ENCODE measurements around the gene HOPX.

Gene HOPX

DNA sequence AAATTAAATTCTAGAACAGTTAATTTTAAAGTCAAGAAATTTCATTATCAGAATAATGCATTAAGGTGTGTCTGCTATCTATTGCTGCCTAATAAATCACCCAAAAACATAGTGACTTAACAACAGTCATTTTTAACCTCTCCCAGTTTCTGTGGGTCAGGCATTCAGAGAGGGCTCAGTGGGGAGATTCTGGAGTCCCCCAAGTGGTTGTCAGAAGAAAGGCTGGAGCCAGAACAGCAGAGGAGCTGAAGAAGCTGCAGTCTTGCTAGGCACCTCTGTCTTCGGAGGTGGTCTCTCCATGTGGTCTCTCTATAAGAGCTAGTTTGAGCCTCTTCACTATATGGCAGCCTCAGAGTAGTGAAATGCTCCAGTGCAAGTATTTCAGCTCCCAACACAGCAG is 9.3 kb upstream of the HOPX start:
- DNase-seq (ENCODE audit: low read depth): no peak
- in situ Hi-C loops (cut with HindIII; ENCODE audit: low sequenced_read_pairs): loop anchor here (5.0 kb wide), 1 partner anchor 53 kb away; no protein-coding TSS in a partner anchor
- H3K4me3 ChIP-seq (ENCODE audit: low read depth, low read length): no peak overlapping the region
- TF ChIP-seq, protein P1, sequence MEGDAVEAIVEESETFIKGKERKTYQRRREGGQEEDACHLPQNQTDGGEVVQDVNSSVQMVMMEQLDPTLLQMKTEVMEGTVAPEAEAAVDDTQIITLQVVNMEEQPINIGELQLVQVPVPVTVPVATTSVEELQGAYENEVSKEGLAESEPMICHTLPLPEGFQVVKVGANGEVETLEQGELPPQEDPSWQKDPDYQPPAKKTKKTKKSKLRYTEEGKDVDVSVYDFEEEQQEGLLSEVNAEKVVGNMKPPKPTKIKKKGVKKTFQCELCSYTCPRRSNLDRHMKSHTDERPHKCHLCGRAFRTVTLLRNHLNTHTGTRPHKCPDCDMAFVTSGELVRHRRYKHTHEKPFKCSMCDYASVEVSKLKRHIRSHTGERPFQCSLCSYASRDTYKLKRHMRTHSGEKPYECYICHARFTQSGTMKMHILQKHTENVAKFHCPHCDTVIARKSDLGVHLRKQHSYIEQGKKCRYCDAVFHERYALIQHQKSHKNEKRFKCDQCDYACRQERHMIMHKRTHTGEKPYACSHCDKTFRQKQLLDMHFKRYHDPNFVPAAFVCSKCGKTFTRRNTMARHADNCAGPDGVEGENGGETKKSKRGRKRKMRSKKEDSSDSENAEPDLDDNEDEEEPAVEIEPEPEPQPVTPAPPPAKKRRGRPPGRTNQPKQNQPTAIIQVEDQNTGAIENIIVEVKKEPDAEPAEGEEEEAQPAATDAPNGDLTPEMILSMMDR (IDR thresholded peaks at IDR 0.05; ENCODE audit: low read depth, low read length, missing control alignments): peak; percentile 26

DNA sequence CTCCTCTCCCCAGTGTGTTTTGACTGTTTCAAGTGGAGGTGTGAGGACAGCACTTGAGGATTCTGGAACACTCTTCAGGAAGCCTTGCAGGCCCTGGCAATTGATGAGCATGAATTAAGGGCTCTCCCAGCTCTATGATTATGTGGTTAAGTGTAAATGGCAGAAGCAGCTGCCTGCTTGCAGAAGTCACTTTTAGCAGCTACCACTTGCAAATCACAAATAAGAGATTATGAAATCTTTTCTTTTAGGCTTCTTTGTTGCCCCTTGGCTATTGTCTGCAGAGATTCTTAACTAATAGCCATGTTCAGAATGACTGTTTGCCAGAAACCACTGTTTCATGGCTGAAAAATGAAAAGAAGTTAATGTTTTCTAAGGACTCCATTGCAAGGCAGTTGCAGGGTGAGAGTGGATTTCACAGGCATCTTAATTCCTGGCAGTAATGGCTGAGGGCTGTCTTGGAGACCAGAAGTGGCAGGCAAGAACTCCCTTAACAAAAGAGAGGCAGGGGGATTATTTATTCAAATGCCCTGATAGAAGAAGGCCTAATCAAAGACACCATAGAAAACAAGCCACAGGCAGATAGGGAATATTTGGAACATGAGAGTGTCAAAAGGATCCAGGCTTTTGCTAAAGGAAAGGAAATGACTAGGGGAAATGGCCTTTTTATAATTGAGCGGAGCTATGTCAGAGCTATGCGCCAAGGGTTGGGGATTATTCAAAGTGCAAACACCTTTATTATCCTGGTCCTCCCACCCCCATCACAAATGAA is 8.3 kb upstream of the HOPX start:
- H3K4me3 ChIP-seq (ENCODE audit: low read depth, low read length): no peak overlapping the region
- in situ Hi-C loops (cut with HindIII; ENCODE audit: low sequenced_read_pairs): no loop called here
- peak; percentile 12 for DNase-seq (ENCODE audit: low read depth)
- TF ChIP-seq, protein P1 (IDR thresholded peaks at IDR 0.05; ENCODE audit: low read depth, low read length, missing control alignments): no peak

DNA sequence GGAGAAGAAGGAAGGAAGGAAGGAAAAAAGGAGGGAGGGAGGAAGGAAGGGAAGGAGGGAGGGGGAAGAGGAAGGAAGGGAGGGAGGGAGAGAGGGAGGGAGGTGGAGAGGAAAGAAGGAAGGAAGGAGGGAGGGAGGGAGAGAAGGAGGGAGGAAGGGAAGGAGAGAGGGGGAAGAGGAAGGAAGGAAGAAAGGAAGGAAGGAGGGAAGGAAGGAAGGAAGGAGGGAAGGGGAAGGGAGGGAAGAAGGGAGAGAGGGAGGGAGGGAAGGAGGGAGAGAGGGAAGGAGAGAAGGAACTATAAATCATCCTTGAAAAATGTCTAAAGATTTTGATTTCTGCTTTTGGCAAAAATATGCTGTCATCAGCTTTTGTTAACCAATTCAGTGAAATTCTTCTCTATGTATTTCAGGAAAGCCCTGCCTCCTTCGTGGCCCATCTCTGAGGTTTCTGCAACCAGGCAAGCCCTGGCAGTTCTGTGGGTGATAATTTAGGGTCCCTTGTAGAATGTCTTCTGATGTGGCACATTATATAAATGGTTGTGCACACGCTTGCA is 7.1 kb upstream of the HOPX start:
- TF ChIP-seq, protein P1 (IDR thresholded peaks at IDR 0.05; ENCODE audit: low read depth, low read length, missing control alignments): no peak
- H3K4me3 ChIP-seq (ENCODE audit: low read depth, low read length): no peak overlapping the region
- DNase-seq (ENCODE audit: low read depth): no peak
- in situ Hi-C loops (cut with HindIII; ENCODE audit: low sequenced_read_pairs): no loop called here

DNA sequence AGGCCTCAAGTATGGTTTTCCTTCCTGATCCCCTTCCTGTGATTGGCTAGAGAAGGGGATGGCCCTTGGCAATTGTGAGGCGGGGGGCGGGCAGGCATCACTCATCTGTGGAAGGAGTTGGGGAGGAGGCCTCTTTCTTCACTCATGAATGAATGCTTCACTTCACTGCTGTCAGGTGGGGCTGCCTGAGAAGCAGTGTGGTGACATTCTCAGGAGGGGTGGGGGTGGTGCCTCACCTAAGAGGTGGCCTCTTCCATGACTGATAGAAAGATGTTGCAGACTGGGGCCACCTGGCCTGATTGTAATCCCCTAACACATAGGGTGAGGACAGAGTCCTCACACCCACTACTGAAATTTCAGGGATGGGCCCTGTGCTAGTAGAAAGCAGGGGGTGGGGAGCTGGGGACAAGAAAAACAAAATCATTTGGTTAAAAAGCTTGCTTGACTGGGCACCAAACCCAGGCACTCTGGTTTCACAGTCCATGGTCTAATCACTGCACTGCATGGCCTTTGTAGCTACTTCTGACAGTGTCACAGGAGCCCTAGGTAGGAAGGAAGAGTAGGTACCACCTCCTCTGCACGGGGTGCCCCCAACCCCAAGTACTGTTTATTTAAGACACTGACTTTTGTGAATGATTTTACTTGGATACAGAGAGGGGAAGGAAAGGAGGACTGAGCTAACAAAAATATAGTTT is 5.6 kb upstream of the HOPX start:
- TF ChIP-seq, protein P1 (IDR thresholded peaks at IDR 0.05; ENCODE audit: low read depth, low read length, missing control alignments): no peak
- in situ Hi-C loops (cut with HindIII; ENCODE audit: low sequenced_read_pairs): no loop called here

DNA sequence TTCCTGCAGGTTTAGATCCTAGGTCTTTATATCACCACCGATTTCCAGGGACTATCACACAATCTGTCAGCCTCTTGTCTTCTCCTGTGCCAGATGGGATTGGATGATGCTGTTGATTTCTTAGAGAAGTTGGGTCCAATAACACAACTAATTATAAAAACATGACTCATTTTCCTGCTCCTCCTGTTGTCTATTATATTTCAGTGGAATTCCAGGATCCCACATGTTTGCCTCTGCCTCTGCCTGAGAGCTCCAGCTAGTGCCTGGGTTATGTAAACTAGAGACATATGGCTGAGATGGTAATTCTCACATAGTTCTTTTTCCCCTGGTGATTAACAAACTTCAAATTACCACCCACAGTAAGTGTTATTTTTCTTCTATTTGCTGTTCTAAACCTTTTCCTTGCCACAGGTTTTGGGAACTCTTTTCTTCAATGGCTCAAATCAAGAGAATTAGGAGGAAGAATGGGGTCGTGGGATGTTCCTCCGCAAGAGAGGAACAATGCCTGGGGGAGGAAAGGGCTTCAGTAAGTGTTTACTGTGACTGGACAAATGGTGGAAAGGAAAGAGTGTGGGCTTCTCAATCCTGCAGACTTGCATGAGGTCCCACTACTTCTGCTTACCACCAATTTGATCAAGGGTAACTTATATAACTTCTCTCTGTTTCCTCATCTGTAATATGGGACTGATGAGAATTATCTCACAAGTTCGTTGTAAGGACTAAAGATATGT is 3.4 kb upstream of the HOPX start:
- no peak overlapping the region for H3K4me3 ChIP-seq (ENCODE audit: low read depth, low read length)
- DNase-seq (ENCODE audit: low read depth): no peak
- in situ Hi-C loops (cut with HindIII; ENCODE audit: low sequenced_read_pairs): no loop called here
- TF ChIP-seq, protein P1 (IDR thresholded peaks at IDR 0.05; ENCODE audit: low read depth, low read length, missing control alignments): no peak

More for the DNA sequence above, 5.6 kb upstream of the HOPX start:
- no peak overlapping the region for H3K4me3 ChIP-seq (ENCODE audit: low read depth, low read length)
- no peak for DNase-seq (ENCODE audit: low read depth)

DNA sequence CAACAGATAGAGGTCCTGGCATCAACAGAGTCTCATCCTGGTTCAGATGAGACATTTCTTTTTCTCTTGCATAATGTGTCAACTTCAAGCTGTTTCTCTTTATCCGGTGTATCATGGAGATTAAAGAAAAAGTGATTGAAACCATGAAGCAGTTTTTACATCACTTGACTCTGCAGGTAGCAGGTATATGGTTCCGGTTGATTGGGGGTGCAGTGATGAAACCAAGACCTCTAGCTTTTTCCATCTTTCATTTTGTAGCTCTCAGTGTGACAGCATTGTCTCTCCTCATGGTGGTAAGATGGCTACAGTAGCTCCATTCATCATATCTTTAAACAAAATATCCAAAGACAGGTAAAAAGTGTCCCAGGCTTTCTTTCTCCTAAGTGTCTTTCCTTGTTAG is 2.4 kb upstream of the HOPX start:
- H3K4me3 ChIP-seq (ENCODE audit: low read depth, low read length): no peak overlapping the region
- in situ Hi-C loops (cut with HindIII; ENCODE audit: low sequenced_read_pairs): no loop called here
- no peak for DNase-seq (ENCODE audit: low read depth)
- TF ChIP-seq, protein P1 (IDR thresholded peaks at IDR 0.05; ENCODE audit: low read depth, low read length, missing control alignments): no peak

Measured in astrocyte of the cerebellum (primary cell).